Measurements from ENCODE around the gene SYCP2L.
"Not testable (repeated sequence)": the region's sequence is repeated elsewhere in the genome, so short reads cannot be mapped to it uniquely, and the experiment has no call there.

SYCP2L gene

GRCh38 chr6:10954590-10955010 is 67.7 kb downstream of the SYCP2L start:
- peak; percentile 67 to 73 for DNase-seq (ENCODE audit: low read depth in 2 of 2)

GRCh38 chr6:10956776-10957175 is 69.9 kb downstream of the SYCP2L start:
- no peak for DNase-seq (ENCODE audit: low read depth in 2 of 2)

DNA sequence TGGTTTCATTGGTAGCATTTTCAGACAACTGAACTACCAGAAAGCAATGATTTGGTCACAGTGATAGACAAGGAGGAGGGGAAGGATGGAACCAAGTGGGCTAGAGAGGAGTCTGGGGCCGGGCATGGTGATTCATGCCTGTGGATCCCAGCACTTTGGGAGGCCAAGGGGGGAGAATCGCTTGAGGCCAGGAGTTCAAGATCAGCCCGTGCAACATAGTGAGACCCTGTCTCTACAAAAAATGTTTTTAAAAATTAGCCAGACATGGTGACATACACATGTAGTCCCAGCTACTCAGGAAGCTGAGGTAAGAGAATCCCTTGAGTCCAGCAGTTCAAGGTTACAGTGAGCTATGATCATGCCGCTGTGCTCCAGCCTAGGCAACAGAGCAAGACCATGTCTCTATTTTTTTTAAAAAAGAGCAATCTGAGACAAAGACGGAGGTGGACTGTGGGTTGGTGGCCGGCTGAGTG is 70.6 kb downstream of the SYCP2L start:
- no peak for DNase-seq (ENCODE audit: low read depth in 2 of 2)

DNA sequence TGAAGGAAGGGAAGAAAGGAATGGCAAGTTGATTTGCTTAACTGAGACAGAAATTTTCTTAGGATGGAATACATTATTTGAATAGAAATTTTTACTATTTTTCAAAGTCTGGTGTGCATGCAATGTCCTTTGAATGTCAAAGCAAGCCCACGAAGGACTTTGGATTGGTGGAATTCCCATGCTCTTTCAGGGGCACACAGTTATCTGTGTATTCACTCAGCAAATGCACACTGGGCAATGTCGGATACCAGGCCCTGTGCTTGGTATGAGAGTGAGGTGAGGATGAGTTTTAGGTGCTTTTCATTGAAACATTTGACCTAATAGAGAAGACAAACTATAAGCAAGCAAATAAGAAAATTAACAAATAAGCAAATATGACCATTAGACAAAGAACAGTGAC is 73.3 kb downstream of the SYCP2L start:
- no peak for DNase-seq (ENCODE audit: low read depth in 2 of 2)

DNA sequence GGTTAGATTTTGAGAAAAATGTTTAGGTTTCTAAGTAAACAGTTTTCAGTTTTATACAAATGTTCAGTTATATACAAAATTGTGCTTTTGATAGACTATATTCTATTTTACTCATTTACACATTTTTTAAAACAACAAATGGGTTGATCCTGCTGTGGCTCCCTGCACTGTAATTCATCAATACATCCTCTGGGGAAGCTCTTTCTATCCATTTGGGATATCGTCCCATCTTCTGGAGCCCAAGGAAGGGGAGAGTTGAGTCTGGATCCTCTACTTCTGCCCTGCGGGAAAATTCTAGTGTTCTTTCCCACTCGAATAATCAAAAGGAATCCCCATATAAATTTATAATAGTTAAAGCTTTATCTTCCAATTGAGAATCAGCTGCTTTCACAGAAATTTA is 75.0 kb downstream of the SYCP2L start:
- no peak for DNase-seq (ENCODE audit: low read depth in 2 of 2)

- DNase-seq (ENCODE audit: low read depth in 2 of 2) = no peak
These were observed 75.8 kb downstream of the SYCP2L start for GRCh38 chr6:10962673-10963072.

GRCh38 chr6:10963113-10963512 is 76.3 kb downstream of the SYCP2L start:
- no peak for DNase-seq (ENCODE audit: low read depth in 2 of 2)

DNA sequence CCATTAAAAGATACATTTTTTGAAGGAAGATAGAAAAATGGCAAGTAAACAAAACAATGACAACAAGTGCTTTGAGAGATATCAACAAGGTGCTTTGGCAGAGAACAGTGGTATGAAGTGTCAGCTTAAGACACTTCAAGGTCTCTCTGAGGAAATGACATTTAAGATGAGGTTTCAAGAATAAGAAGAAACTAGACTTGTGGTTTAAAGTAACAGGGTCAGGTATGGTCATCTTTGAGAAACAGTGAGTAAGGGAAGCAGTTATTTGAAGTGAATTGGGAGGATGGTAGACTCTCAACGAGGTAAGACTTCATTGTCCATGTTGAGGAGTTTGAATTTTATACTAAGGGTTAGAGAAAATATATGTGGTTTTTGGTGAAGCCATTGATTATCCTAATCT is 77.8 kb downstream of the SYCP2L start:
- no peak for DNase-seq (ENCODE audit: low read depth in 2 of 2)

- no peak for DNase-seq (ENCODE audit: low read depth in 2 of 2)
These were observed 81.9 kb downstream of the SYCP2L start for GRCh38 chr6:10968776-10969175.

GRCh38 chr6:10970731-10971130 is 83.9 kb downstream of the SYCP2L start:
- DNase-seq (ENCODE audit: low read depth in 2 of 2) = no peak

DNA sequence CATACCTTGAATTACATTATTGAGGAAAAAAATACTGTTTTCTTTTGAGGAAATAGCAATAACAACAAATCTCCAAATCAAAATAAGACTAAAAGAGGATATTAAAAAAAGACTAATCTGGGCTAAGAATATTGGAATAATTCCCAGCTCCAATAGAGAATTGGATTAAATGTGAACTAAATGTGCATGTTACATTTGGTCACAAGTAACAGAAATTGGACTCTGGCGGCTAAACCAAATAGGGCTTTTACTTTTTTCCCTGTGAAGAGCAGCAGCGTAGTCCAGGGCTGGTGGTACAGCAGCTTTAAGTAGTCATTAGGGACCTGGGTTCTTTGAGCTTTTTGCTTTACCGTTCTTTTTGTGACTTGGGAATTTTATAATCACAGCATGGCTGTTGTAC is 85.3 kb downstream of the SYCP2L start:
- no peak for DNase-seq (ENCODE audit: low read depth in 2 of 2)

DNA sequence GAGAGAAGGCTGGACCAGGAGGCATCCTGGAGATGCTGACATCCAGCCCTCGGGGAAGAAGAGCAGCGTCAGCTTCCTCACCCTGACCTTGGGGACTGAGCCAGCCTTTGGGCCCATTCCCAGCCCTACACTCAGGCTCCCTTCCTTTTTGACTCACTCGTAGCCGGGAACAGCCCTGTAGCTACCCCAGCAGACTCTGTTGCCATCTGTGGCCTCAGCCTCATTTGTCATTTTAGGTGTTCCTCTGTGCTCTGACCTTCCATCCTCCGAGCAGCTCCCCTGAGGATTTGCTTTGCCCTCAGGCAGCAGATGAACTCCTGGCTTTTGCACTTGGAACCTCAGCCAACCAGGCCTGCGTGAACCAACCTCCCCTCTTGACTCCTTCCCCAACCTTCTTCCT is 89.7 kb downstream of the SYCP2L start:
- no peak for DNase-seq (ENCODE audit: low read depth in 2 of 2)

GRCh38 chr6:10977231-10977968 is 90.5 kb downstream of the SYCP2L start:
- DNase-seq (ENCODE audit: low read depth in 2 of 2) = no peak

GRCh38 chr6:10979603-10980002 is 92.8 kb downstream of the SYCP2L start:
- DNase-seq (ENCODE audit: low read depth in 2 of 2) = no peak

GRCh38 chr6:10981409-10981808 is 94.6 kb downstream of the SYCP2L start:
- DNase-seq (ENCODE audit: low read depth in 2 of 2) = no peak

GRCh38 chr6:10984959-10985358 is 98.1 kb downstream of the SYCP2L start:
- not testable (repeated sequence) for DNase-seq (ENCODE audit: low read depth in 2 of 2)

- no peak for DNase-seq (ENCODE audit: low read depth in 2 of 2)
These were observed 102.7 kb downstream of the SYCP2L start for GRCh38 chr6:10989587-10989986.

DNA sequence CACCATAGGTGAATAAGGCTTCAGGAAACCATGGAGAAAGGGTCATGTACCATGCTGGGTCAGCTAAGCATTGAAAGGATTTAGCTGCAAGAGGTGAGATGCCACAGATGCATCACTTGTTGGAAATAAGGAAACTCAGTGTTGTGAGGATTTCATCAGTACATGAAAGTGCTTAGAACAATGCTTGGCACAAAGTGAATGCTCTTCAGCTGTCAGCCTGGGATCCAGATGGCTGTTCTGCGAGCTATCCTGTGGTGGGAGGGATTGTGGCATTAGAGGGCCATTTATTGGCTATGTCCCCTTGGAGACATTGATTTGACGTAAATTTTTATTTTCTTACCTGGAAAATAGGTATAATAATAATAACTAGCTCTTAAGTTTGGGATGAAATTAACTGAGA is 104.3 kb downstream of the SYCP2L start:
- DNase-seq (ENCODE audit: low read depth in 2 of 2) = no peak

DNA sequence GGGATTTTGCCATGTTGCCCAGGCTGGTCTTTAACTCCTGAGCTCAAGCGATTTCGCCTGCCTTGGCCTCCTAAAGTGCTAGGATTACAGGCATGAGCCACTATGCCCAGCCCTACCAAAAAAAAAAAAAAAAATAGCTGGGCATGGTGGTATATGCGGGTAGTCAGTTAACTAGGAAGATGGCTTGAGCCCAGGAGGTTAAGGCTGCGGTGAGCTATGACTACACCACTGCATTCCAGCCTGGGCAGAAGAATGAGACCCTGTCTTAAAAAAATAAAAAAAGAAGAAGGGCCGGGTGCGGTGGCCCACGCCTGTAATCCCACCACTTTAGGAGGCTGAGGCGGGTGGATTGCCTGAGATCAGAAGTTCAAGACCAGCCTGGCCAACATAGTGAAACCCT is 107.0 kb downstream of the SYCP2L start:
- DNase-seq (ENCODE audit: low read depth in 2 of 2) = no peak

DNA sequence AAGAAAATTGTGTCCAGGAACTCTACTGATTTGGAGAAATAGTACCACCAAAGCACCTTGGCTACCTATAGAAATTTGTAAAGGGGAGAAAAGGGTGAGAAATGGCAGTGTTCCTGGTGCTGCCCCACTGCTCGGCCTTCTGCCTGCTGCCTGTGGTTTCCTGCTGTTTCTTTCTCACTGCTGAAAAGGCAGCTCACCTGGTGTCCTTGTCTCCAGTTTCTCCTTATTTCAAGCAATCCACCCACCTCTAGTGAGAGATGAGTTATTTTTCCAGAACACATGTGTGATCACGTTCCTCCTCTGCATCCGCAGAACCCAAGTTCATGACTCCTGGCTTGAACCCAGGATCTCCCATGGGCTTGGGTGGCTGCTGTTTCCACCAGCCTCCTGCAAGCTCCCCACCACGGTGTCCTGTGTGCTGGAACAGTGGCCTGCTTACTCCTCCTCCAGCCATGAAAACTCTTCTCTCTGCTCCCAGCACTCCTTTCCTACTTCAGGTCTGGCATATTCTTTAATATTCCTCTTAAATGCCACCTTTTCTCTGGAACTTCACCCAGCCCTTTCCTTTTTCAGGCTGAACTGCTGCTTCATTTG is 108.4 kb downstream of the SYCP2L start:
- no peak for DNase-seq (ENCODE audit: low read depth in 2 of 2)

- DNase-seq (ENCODE audit: low read depth in 2 of 2) = no peak
These were observed 113.1 kb downstream of the SYCP2L start for GRCh38 chr6:10999994-11000393.

GRCh38 chr6:11002176-11002575 is 115.3 kb downstream of the SYCP2L start:
- DNase-seq (ENCODE audit: low read depth in 2 of 2) = no peak

DNA sequence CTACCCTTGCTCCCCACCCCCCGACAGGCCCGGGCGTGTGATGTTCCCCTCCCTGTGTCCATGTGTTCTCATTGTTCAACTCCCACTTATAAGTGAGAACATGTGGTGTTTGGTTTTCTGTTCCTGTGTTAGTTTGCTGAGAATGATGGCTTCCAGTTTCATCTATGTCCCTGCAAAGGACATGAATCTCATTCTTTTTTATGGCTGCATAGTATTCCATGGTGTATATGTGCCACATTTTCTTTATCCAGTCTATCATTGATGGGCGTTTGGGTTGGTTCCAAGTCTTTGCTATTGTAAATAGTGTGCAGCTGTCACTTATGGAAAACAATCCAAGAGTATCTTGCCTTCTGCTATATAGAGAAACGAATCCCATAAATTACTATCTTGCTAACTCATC is 116.4 kb downstream of the SYCP2L start:
- not testable (repeated sequence) for DNase-seq (ENCODE audit: low read depth in 2 of 2)

DNA sequence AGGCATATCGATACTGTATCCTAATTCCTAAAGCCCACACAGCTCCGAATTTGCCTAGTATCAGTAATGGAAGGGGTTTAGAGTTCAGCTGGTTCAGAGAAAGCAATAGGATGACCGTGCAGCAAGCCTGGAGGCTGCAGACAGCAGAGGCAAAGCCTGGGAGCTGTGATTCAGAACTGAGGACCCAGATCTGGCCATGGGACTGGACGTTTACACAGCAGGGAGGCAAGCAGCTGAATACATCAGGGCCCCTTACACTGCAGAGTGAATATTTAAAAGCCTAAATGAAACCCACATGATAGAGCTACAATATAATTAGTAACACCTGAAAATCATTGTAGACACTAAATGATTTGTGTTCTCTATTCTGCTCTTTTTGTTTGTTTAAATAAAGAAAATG is 119.2 kb downstream of the SYCP2L start:
- DNase-seq (ENCODE audit: low read depth in 2 of 2) = no peak
